Activated gamma-delta T cell treated with Interleukin-2 at 50 U/mL for 16 hours (primary cell): ENCODE measurements around the gene CAMSAP2.
"Not testable (repeated sequence)": the region's sequence is repeated elsewhere in the genome, so short reads cannot be mapped to it uniquely, and the experiment has no call there.

Experiments used
- DNase-seq: peaks from one replicate; pipeline ENCODE4 v3.0.0-alpha.2; 2020

CAMSAP2 gene

GRCh38 chr1:200786788-200787187 is 48.1 kb downstream of the CAMSAP2 start:
- no peak for DNase-seq

GRCh38 chr1:200787896-200788387 is 49.2 kb downstream of the CAMSAP2 start:
- DNase-seq = no peak

DNA sequence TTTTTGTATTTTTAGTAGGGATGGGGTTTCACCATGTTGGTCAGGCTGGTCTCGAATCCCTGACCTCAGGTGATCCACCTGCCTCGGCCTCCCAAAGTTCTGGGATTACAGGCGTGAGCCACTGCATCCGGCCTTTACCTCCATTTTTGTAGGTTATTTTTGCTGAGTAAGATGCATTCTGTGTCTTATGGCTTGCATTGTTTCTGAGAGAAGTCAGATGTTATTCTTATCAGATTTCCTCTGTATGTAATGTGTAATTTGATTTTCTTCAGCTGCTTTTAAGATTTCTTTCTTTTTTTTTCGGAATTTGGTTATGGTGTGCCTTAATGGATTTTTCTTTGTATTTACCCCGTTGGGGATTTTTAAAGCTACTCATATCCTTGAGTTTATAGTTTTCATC is 52.3 kb downstream of the CAMSAP2 start:
- DNase-seq = not testable (repeated sequence)

GRCh38 chr1:200793677-200794076 is 55.0 kb downstream of the CAMSAP2 start:
- no peak for DNase-seq

DNA sequence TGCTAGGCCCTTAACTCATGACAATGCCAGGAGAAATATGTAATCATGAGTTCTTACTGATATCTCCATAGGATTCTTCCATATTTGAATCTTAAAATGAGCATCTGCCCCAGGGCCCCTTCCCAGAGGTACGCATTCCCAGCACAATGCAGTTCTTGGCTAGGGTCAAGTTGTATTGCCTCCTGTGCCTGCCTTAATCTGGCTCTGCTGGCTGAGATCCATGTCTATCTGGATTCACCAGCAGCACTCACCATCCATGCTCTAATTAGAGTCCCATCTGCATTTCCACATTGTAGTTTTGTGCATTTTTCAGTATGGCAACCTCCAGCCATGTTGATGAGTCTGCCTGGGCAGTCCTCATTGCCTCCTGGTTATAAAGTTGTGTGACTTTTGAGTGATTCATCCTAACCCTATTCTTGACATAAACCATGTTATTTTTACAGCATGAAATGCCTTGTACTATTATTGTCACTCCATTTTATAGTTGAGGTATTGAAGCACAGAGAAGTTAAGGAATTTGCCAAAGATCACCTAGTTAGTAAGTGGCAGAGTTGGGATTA is 55.9 kb downstream of the CAMSAP2 start:
- no peak for DNase-seq

- no peak for DNase-seq
Observed at GRCh38 chr1:200795156-200795555, 56.5 kb downstream of the CAMSAP2 start.

- DNase-seq = no peak
Observed at GRCh38 chr1:200802042-200802441, 63.3 kb downstream of the CAMSAP2 start.

DNA sequence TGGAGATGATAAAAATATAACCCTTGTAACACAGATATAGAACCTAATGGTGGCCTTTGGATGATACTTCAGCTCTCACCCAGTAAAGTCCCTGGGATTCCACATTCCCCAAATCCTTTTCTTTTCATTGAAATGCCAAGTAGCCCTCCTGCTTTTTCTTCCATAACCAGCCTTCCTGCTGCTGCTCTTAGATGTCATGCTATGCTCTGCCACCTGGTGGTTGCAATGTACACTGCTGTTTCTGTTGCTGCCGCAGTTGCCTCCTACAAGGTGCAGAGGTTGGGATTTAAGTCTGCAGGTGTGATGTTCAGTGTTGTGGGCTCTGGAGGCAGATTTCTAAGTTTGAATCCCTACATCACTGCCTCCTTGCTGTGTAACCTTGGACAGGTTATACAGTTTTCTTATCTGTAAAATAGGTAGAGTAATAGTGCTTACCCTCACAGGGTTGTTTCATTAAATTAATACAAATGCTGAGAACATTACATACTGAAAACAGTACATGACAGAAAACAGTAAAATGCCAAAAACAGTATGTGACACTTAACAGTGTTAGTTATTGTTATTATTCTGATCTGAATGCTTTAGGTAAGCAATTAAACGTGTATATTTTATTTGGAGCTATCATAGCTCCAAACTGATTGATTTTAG is 64.3 kb downstream of the CAMSAP2 start:
- DNase-seq = peak; percentile 72

DNA sequence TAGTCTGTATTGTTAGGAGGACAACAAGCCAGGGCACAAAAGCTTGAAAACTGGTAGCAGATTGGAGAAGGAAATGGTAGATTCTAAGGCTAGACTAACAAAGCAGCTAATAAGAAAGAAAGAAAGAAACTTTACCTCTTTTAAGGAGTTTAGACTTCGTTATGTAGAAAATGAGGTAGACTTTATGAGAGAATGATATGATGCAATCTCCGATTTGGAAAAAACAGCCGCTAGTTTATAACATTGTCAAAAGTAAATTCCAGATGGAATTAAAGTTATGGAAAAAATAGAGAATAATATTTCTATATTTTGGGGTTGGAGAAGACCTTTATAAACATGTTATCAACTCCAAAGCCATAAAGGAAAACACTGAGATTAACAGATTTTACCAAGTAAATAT is 67.0 kb downstream of the CAMSAP2 start:
- no peak for DNase-seq

DNA sequence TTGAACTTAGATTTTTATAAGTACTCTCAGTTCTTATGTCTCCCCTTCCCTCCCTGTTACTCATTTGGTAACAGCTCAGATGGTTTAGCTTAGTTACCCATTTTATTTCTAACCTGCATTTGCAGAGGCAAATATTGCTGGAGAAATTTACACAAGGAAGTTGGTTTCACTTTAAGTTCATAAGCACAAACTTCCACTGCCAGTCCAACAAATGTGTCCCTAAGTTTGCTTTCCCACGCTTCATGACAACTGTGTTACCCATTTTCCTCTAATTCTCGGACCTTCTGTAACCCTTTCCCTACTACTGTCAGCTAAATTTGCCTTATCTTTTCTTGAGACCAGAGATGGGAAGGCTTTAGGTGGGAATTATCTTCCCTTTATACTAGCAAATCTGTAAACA is 70.2 kb downstream of the CAMSAP2 start:
- DNase-seq = no peak

- DNase-seq = no peak
Observed at GRCh38 chr1:200811704-200812103, 73.0 kb downstream of the CAMSAP2 start.

DNA sequence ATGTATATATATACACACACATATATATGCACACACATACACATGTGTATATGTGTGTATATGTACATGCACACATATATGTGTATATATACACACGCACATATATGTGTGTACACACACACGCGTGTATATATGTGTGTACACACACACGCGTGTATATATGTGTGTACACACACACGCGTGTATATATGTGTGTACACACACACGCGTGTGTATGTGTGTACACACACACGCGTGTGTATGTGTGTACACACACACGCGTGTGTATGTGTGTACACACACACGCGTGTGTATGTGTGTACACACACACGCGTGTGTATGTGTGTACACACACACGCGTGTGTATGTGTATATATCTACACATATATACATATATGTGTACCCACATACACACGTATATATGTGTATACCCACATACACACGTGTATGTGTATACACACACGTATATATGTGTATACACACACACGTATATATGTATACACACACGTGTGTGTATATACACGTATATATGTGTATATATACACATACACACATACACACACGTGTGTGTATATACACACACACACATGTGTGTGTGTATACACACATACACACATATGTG is 78.0 kb downstream of the CAMSAP2 start:
- DNase-seq = not testable (repeated sequence)

- no peak for DNase-seq
Observed at GRCh38 chr1:200818248-200818647, 79.6 kb downstream of the CAMSAP2 start.

- DNase-seq = no peak
Observed at GRCh38 chr1:200819726-200820125, 81.0 kb downstream of the CAMSAP2 start.

DNA sequence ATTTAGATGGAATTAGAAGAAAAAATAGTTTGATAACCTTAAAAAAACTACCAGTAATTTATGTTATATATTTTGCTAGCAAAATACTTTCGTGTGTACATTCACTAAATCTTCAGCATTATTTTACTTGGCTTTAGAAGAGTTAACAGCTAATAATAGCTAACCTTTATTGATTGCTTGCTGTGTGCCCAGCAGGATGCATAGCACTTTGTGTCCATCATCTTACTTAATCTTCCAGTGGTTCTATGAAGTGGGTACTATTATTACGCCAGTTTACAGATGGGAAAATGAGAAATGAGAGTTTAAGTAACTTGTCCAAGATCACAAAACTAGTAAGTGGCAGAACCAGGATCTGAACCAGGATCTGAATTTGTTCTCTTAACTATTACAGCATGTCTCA is 92.4 kb downstream of the CAMSAP2 start:
- no peak for DNase-seq

DNA sequence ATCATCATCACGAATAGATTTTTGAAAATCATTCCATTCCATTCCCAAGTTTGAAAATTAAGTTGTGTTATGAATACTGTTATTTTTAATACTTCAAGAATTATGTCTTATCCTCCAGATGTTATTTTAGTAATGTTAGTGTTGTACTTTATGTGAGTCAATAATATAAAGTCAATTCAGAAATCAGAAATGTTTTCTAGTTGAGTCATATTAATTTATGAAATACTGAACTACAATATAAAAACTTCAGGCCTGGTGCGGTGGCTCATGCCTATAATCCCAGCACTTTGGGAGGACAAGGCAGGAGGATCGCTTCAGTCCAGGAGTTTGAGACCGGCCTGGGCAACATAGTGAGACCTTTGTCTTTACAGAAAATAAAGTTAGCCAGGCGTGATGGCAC is 95.7 kb downstream of the CAMSAP2 start:
- DNase-seq = no peak

GRCh38 chr1:200836213-200836612 is 97.5 kb downstream of the CAMSAP2 start:
- no peak for DNase-seq

DNA sequence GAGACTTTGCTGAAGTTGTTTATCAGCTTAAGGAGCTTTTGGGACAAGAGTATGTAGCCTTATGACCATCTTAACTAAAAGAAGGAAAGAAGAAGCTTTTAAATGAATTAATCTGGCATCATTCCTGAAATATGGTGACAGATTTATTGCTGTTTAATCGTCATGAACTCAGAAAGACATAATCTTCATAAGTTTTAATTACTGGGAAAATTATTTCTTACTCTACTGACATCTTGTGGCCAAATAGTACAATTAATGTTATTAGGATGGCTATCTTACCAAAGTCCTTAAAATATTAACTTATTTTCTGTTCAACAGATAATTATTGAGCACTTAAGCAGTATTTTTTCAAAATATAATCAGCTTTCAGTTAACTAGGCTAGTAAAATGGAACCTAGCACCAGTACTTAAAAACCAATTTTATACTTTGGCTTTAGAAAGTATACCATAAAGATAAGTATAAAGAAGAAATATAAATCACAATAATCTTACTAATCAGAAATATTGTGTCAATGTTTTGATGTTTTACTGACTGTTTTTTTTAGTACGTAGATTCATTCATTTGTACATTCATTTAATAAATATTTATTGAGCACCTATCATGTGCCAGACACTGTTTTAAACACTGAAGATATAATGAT is 99.4 kb downstream of the CAMSAP2 start:
- no peak for DNase-seq

- DNase-seq = no peak
Observed at GRCh38 chr1:200838676-200839445, 100.2 kb downstream of the CAMSAP2 start.

GRCh38 chr1:200845360-200845759 is 106.7 kb downstream of the CAMSAP2 start:
- DNase-seq = no peak

DNA sequence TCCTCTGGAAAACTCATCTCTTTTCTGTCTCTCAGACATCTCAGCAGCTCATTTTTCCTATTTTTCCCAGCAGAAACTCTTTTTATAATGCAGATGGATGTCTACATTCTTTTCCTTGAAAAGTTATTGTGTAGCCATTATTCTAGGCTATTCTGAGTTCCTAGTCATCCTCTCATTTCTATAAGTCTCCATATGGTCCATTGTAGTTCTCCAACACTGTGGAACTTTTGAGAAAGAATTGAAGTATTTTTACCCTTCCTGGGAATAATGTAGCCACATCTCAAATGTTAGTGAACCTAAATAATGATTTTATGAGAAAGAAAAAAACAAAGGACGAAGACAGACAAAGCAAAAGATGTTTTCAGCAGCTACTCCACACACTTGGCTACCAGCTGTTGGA is 107.7 kb downstream of the CAMSAP2 start:
- no peak for DNase-seq

- DNase-seq = no peak
Observed at GRCh38 chr1:200849430-200849829, 110.7 kb downstream of the CAMSAP2 start.

GRCh38 chr1:200850554-200850953 is 111.9 kb downstream of the CAMSAP2 start:
- no peak for DNase-seq
